Activated T-cell treated with anti-CD3 and anti-CD28 coated beads, Interleukin-2, amount 50 U/mL, for 1 hour (primary cell): ENCODE data around the gene CELA1.
"Not testable (repeated sequence)": the region's sequence is repeated elsewhere in the genome, so short reads cannot be mapped to it uniquely, and the experiment has no call there.

ENCODE experiments used
- DNase-seq: peaks from one replicate; pipeline ENCODE4 v3.0.0-alpha.2; 2020

Gene CELA1

GRCh38 chr12:51341251-51342007, 5.0 kb downstream of the CELA1 start:
- DNase-seq, result peak; percentile 71

GRCh38 chr12:51339750-51340149, 6.7 kb downstream of the CELA1 start:
- no peak for DNase-seq

- DNase-seq, result not testable (repeated sequence)
Measured at GRCh38 chr12:51337336-51337735, 9.1 kb downstream of the CELA1 start.

DNA sequence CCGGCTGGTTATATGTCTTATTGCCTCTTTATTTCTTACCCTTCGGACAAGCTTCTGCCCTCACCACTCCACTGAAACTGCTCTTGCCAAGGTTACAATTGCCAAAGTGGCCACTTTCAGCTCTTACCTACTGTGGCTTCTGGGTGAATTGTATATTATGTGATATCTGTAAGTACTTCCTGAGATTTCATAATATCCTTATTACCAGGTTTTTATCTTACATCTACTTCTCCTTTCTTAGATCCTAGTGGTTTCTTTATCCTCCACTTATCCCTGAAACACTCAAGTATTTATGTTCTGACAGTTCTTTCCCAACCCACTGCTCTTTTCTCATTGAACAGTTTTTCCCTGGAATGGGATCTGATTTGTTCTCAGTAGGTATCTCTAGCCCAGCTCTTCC, 10.5 kb downstream of the CELA1 start:
- no peak for DNase-seq

DNA sequence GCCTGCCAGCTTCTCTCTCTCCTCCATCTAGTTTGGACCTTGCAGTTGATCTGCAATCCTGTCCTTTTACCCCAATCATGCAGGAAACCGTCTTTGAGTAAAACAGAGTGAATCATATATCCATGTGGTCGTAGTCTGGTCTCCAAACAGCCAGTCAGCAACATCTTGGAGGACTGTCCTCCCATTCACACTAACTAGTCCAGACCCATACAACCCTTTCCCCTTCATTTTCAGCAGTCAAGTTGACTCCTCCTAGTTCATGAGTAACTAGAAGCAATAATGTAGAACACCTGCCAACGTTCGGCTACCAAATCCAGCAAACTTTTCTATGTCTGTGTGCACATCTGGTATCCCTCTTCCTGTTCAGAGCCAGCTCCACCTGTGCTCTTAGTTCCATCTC, 11.7 kb downstream of the CELA1 start:
- DNase-seq, result no peak

- no peak for DNase-seq
Measured at GRCh38 chr12:51333536-51333935, 12.9 kb downstream of the CELA1 start.

GRCh38 chr12:51330186-51330585, 16.3 kb downstream of the CELA1 start:
- DNase-seq, result no peak

DNA sequence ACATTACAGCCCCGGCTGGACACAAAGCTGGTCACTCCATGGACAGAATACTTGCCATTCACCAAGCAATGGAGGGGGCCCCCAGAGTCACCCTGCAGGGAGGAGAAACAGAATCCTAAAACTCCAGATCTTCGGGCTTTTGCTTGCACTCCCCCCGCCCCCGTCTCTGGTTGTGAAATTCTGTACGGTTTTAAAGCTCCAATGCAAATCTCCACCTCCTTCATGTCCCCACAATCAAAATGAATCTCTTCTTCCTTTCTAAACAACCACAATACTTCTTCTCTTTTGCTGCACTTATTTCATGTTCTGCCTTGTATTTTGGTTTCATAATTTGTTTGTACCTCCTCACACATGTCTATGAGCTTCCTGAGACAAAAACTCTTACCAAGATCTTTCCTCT, 16.7 kb downstream of the CELA1 start:
- no peak for DNase-seq

GRCh38 chr12:51328587-51328986, 17.9 kb downstream of the CELA1 start:
- no peak for DNase-seq

GRCh38 chr12:51326698-51327439, 19.6 kb downstream of the CELA1 start:
- DNase-seq, result no peak

DNA sequence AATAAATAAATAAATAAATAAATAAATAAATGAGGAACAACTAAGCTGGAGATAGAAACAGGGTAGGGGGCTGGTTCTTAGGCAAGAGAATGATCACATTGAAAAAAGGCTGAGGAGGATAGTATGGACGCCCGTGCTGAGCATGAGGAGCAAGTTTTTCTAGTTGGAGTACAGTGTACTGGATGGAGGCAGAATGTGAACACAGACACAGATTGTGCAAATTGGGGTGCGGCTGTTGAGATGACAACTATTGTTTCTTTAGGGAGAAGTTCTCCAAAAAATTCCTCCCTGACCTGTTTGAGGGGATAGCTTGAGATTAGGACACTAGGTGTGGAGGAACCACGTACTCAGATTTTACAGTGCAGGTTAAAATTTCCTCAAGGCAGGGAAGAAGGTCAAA, 21.5 kb downstream of the CELA1 start:
- no peak for DNase-seq

- DNase-seq, result peak; percentile 70
Measured at GRCh38 chr12:51323966-51324895, 22.2 kb downstream of the CELA1 start, which contains the start of gene BIN2. TSS of gene BIN2 (minus strand) at chr12:51324174. CDS start at chr12:51324102, 72 bp downstream.

DNA sequence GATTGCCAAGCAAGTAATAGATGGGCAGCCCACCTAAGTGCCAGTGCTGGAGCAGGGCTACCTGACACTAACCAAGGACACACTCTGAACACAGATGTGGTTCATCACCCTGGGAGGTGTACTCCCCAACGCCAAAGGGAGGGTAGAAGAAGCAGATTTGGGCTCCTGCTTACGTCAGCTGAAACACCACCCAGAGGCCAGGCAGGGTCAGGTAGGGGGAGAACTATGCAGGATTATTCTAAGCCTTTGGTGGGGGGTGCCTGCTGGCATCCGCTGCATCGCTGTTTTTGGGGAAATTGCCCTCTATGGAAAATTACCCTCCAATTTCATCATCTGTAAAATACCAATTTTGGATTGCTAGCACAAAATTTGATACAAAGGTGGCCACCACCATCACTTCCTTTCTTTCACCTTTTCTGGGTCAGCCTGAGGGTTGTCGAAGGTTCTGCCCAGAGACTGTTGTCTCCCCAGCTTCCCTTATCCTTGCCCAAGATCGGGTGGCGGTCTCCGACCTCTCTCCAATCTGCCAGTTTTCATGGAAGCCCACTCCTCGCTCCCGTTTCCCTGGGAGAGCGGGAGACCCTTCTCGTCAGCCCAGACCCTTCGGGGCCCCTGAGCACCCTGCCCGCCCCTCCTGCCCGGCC, 23.0 kb downstream of the CELA1 start:
- peak; percentile 66 for DNase-seq

GRCh38 chr12:51322452-51322851, 24.0 kb downstream of the CELA1 start:
- no peak for DNase-seq

GRCh38 chr12:51321882-51322281, 24.6 kb downstream of the CELA1 start:
- no peak for DNase-seq

DNA sequence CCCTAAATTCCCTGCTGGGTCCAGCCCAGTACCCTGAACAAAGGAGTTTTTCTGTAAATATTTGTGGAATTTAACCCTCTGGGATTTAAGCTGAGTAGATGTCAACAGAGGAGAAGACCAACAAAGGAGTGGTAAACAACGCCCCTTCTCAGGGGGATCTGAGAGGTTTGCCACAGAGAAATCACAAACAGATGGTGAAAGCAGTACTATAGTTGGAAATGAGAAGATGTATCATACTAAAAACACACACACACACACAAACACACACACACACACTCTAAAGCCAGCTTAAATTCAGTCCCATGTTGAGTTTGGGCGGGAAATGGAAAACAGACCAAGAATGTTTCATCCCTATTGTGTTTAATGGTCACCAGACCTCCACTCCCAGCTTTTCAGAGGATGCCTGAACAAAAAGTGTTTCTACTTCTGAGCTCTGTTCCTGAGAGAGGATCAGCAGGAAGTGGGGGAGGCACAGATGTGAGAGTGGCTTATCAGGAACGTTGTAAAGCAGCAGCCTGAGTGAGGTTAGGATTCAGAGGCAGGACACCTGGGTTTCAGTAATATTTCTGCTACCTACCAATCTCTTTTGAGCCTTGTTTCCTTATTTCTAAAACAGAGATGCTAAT, 25.7 kb downstream of the CELA1 start:
- no peak for DNase-seq

- DNase-seq, result no peak
Measured at GRCh38 chr12:51320311-51320694, 26.2 kb downstream of the CELA1 start.

DNA sequence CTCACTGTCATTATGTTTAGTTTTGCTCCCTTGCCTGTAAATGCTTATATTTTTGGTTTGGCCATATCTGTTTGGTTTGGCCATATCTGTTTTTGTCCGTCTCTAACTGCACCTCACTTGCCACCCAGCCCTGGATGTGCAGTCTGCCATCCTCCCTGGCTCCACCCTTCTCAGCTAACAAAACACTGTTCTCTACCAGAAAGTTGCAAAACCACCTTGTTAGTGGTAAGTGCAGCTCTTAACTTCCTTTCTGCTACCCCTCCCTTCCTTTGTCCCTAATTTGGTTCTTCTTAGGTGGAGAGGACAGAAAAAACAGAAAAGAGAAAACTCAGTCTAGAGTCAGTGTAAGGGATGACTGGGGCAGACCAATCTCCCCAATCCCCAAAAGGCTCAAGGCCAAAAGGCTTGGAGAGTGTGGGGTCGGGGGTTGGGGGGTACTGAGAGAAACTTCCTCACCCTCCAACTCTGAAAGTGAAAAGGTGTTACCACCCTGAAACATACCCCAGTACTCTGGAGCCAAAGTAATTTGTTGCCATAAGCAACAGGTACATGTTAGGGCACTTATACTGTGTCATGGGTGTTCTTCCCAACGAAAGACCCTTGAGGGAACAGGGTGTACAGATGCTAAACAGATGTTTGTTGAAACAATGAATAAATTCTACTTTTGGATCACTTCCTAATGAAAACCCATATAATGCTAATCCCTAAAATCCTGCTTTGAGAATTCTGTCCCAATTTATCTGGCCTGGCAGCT, 27.5 kb downstream of the CELA1 start:
- peak; percentile 53 for DNase-seq

DNA sequence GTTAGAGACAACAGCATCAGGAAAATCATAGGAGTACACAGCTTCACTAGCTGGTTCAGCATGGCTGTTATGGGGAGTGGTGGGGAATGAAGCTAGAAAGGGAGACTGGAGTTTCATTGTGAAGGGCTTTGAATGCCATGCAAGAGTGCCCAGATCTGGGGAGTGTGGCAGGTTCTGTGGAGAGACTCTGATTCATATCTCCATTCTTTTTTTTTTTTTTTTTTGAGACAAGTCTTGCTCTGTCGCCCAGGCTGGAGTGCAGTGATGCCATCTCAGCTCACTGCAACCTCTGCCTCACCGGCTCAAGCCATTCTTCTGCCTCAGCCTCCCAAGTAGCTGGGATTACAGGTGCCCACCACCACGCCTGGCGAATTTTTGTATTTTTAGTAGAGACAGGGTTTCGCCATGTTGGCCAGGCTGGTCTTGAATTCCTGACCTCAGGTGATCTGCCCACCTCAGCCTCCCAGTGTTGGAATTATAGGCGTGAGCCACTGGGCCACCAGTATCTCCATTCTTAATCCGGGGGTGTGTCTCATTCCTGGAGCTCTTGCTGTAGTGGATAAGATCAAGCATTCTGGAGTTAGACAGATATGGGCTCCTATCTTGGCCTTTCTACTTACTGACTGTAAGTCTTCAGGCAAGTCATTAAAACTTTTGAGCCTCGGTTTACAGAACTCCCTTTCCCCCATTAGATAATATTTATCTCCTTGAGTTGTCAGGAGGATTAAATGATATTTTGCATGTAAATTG, 28.2 kb downstream of the CELA1 start:
- DNase-seq, result not testable (repeated sequence)

DNA sequence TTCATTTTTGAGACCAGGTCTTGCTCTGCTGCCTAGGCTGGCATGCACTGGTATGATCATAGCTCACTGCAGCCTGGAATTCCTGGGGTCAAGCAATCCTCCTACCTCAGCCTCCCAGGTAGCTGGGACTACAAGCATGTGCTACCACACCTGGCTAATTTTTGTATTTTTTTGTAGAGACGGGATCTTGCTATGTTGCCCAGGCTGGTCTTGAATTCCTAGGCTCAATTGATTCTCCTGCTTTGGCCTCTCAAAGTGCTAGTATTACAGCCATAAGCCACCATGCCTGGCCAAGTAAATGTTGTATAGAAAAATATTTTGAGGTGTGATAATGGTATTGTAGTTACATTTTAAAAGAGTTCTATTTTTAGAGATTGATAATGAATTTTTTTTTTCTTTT, 35.1 kb downstream of the CELA1 start:
- DNase-seq, result no peak
